HG02678 (cell line): ENCODE measurements around the gene SLC44A3.

Source experiments
- ATAC-seq: cut with Tn5 transposase; IDR thresholded peaks from one replicate; pipeline ENCODE4 v1.9.1; 2021; ENCODE audit warnings: mild to moderate bottlenecking, moderate library complexity; ENCODE audit not compliant: unreplicated experiment

The SLC44A3 gene

GRCh38 chr1:94819945-94820746 lies at the start of gene SLC44A3:
Gene SLC44A3 (plus strand): TSS chr1:94820357. CDS start chr1:94820452, 95 bp downstream.
- ATAC-seq = no peak

- ATAC-seq = no peak
Measured at GRCh38 chr1:94772230-94772641, 47.9 kb upstream of the SLC44A3 start.

GRCh38 chr1:94772845-94773244 lies 47.3 kb upstream of the SLC44A3 start:
- no peak for ATAC-seq

GRCh38 chr1:94773296-94773809 lies 46.8 kb upstream of the SLC44A3 start:
- ATAC-seq = no peak

GRCh38 chr1:94773931-94774422 lies 46.2 kb upstream of the SLC44A3 start:
- no peak for ATAC-seq

- ATAC-seq = no peak
Measured at GRCh38 chr1:94776474-94776873, 43.7 kb upstream of the SLC44A3 start.

GRCh38 chr1:94777281-94777680 lies 42.9 kb upstream of the SLC44A3 start:
- no peak for ATAC-seq

- ATAC-seq = no peak
Measured at GRCh38 chr1:94778808-94779207, 41.3 kb upstream of the SLC44A3 start.

- ATAC-seq = no peak
Measured at GRCh38 chr1:94783342-94784189, 36.6 kb upstream of the SLC44A3 start.

GRCh38 chr1:94784190-94784515 lies 36.0 kb upstream of the SLC44A3 start:
- ATAC-seq = no peak

- no peak for ATAC-seq
Measured at GRCh38 chr1:94787691-94788090, 32.5 kb upstream of the SLC44A3 start.

- ATAC-seq = no peak
Measured at GRCh38 chr1:94790246-94790645, 29.9 kb upstream of the SLC44A3 start.

- ATAC-seq = no peak
Measured at GRCh38 chr1:94790670-94791069, 29.5 kb upstream of the SLC44A3 start.

GRCh38 chr1:94792473-94793295 lies 27.5 kb upstream of the SLC44A3 start:
- ATAC-seq = peak; percentile 98

GRCh38 chr1:94793296-94793656 lies 26.9 kb upstream of the SLC44A3 start:
- no peak for ATAC-seq

- no peak for ATAC-seq
Measured at GRCh38 chr1:94795434-94795833, 24.7 kb upstream of the SLC44A3 start.

GRCh38 chr1:94796266-94796665 lies 23.9 kb upstream of the SLC44A3 start:
- no peak for ATAC-seq

- no peak for ATAC-seq
Measured at GRCh38 chr1:94797291-94797690, 22.9 kb upstream of the SLC44A3 start.

- ATAC-seq = no peak
Measured at GRCh38 chr1:94798054-94798453, 22.1 kb upstream of the SLC44A3 start.

- no peak for ATAC-seq
Measured at GRCh38 chr1:94798462-94798861, 21.7 kb upstream of the SLC44A3 start.

- ATAC-seq = no peak
Measured at GRCh38 chr1:94799206-94799605, 21.0 kb upstream of the SLC44A3 start.
